HepG2 (cell line): ENCODE measurements around the gene HSF4. TPM values are rescaled to one million over a fixed set of nuclear protein-coding genes. Genes with fewer than 3 reads are reported as not detected.

Source experiments
- ARID2 ChIP-seq: sonication (generic); formaldehyde crosslinking; IDR thresholded peaks from 2 replicates; pipeline ENCODE4 v1.8.1; 2022; ENCODE audit warnings: mild to moderate bottlenecking, missing genetic modification reagents, borderline replicate concordance
- DZIP1 ChIP-seq: sonication (generic); formaldehyde crosslinking; IDR thresholded peaks from 2 replicates; pipeline ENCODE4 v1.5.0; 2020; ENCODE audit warnings: mild to moderate bottlenecking, missing genetic modification reagents
- FOSL1 ChIP-seq: sonication (generic); formaldehyde crosslinking; IDR thresholded peaks from 2 replicates; pipeline ENCODE4 v1.9.0; 2021; ENCODE audit warnings: missing genetic modification reagents, borderline replicate concordance
- FOXC1 ChIP-seq: sonication (generic); formaldehyde crosslinking; IDR thresholded peaks from 2 replicates; pipeline ENCODE4 v1.8.0; 2022; ENCODE audit warnings: mild to moderate bottlenecking, missing genetic modification reagents, borderline replicate concordance
- HNF1B ChIP-seq: sonication (generic); formaldehyde crosslinking; IDR thresholded peaks from 2 replicates; pipeline ENCODE4 v1.5.1; 2020; ENCODE audit warnings: mild to moderate bottlenecking, moderate library complexity, missing genetic modification reagents
- HNRNPH1 ChIP-seq: fragments of 200-400 bp; formaldehyde crosslinking; optimal IDR thresholded peaks from 2 replicates; pipeline ENCODE3; 2017; ENCODE audit warnings: mild to moderate bottlenecking, low read depth, low read length
- IKZF4 ChIP-seq: sonication (generic); formaldehyde crosslinking; IDR thresholded peaks from 2 replicates; pipeline ENCODE4 v1.5.1; 2020; ENCODE audit warnings: borderline replicate concordance, mild to moderate bottlenecking, low read depth, missing genetic modification reagents; ENCODE audit errors: not compliant biosample characterization
- MLX ChIP-seq: IDR thresholded peaks from 2 replicates; pipeline ENCODE4 v1.6.1; 2016
- NAIF1 ChIP-seq: sonication (generic); formaldehyde crosslinking; IDR thresholded peaks from 2 replicates; pipeline ENCODE4 v1.5.0; 2020; ENCODE audit warnings: mild to moderate bottlenecking, missing genetic modification reagents, borderline replicate concordance
- PREB ChIP-seq: sonication (generic); formaldehyde crosslinking; IDR thresholded peaks from 2 replicates; pipeline ENCODE4 v1.4.0; 2020; ENCODE audit warnings: missing genetic modification reagents
- RAD51 ChIP-seq: fragments of 450-650 bp; IDR thresholded peaks from 2 replicates; pipeline ENCODE4 v1.6.1; 2016; ENCODE audit warnings: borderline replicate concordance
- RARG ChIP-seq: sonication (generic); formaldehyde crosslinking; IDR thresholded peaks from 2 replicates; pipeline ENCODE4 v1.4.0; 2020; ENCODE audit warnings: low read depth, mild to moderate bottlenecking, missing genetic modification reagents
- XRCC5 ChIP-seq: fragments of 200-400 bp; formaldehyde crosslinking; optimal IDR thresholded peaks from 2 replicates; pipeline ENCODE3; 2017; ENCODE audit warnings: mild to moderate bottlenecking, low read length
- ZC3H4 ChIP-seq: sonication (generic); formaldehyde crosslinking; IDR thresholded peaks from 2 replicates; pipeline ENCODE4 v1.4.0; 2020; ENCODE audit warnings: missing genetic modification reagents, borderline replicate concordance
- ZFP1 ChIP-seq: IDR thresholded peaks from 2 replicates; pipeline ENCODE4 v1.6.1; 2016
- ZFY ChIP-seq: sonication (generic); formaldehyde crosslinking; IDR thresholded peaks from 2 replicates; pipeline ENCODE4 v1.4.0; 2020; ENCODE audit warnings: missing genetic modification reagents
- ZNF333 ChIP-seq: sonication (generic); formaldehyde crosslinking; IDR thresholded peaks from 2 replicates; pipeline ENCODE4 v1.4.0; 2020; ENCODE audit warnings: mild to moderate bottlenecking, missing genetic modification reagents, borderline replicate concordance
- ZNF430 ChIP-seq: sonication (generic); formaldehyde crosslinking; IDR thresholded peaks from 2 replicates; pipeline ENCODE4 v1.9.0; 2021; ENCODE audit warnings: mild to moderate bottlenecking, missing genetic modification reagents
- ZNF850 ChIP-seq: sonication (generic); formaldehyde crosslinking; conservative IDR thresholded peaks from 2 replicates; pipeline ENCODE4 v1.9.0; 2021; ENCODE audit warnings: mild to moderate bottlenecking, missing genetic modification reagents
- polyA plus RNA-seq, 8 experiments: library from polyadenylated mRNA; depleted of rRNA in 3 of 8; stranded (reverse) in 7 of 8; unstranded in 1 of 8; fragments of >200 nt; fragmentation: Illumina TruSeq in 4 of 8; extraction: Trizol in 4 of 8; gene quantifications; 2 replicates each; pipeline versions ENCODE4 v1.2.1 to v1.2.3, GENCODE V29; 2011 to 2016; ENCODE audit warnings: low read depth in 4 of 8, missing spikeins in 1 of 8, mixed read lengths in 1 of 8; ENCODE audit not compliant: insufficient read depth in 1 of 8
- total RNA-seq, 5 experiments: library from RNA; depleted of rRNA; stranded (reverse); fragments of >200 nt; fragmentation: Illumina TruSeq; extraction: Trizol; gene quantifications; 2 replicates each; pipeline ENCODE4 v1.2.3, GENCODE V29; 2016; ENCODE audit warnings: low read depth in 1 of 5
- TF ChIP-seq, protein P1 (sequence below): sonication (generic); formaldehyde crosslinking; IDR thresholded peaks from 2 replicates; pipeline ENCODE4 v1.4.0; 2020; ENCODE audit warnings: missing genetic modification reagents

The HSF4 gene
- total and polyA plus RNA-seq, 2 of the 13 experiments (the other 11 are each of a cell fraction or from before 2014, with no cell fraction given), result 3.5 to 16.9 TPM

- TF ChIP-seq NAIF1, result no peak; the same call in 1 of the 2 replicates
- TF ChIP-seq, protein P1, sequence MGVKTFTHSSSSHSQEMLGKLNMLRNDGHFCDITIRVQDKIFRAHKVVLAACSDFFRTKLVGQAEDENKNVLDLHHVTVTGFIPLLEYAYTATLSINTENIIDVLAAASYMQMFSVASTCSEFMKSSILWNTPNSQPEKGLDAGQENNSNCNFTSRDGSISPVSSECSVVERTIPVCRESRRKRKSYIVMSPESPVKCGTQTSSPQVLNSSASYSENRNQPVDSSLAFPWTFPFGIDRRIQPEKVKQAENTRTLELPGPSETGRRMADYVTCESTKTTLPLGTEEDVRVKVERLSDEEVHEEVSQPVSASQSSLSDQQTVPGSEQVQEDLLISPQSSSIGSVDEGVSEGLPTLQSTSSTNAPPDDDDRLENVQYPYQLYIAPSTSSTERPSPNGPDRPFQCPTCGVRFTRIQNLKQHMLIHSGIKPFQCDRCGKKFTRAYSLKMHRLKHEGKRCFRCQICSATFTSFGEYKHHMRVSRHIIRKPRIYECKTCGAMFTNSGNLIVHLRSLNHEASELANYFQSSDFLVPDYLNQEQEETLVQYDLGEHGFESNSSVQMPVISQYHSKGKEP (CRISPR knock-in tag), result no peak
- no peak for TF ChIP-seq ZNF850
- peak; percentile 90 for TF ChIP-seq IKZF4 (CRISPR knock-in tag)
- TF ChIP-seq XRCC5, result peak; percentile 86
- no peak for TF ChIP-seq FOSL1 (CRISPR knock-in tag)
- TF ChIP-seq ZFP1 (CRISPR knock-in tag), result no peak
- TF ChIP-seq ZC3H4 (CRISPR knock-in tag), result no peak
- TF ChIP-seq ZFY (CRISPR knock-in tag), result peak; percentile 81
- peak; percentile 82 for TF ChIP-seq FOXC1 (CRISPR knock-in tag)
- TF ChIP-seq RARG (CRISPR knock-in tag), result no peak
- peak; percentile 80; the same call in 1 of the 2 replicates for TF ChIP-seq HNF1B
- peak; percentile 61; the same call in 1 of the 2 replicates for TF ChIP-seq ZNF430 (CRISPR knock-in tag)
- TF ChIP-seq MLX, result peak; percentile 68; the same call in 1 of the 2 replicates
- TF ChIP-seq DZIP1 (CRISPR knock-in tag), result peak; percentile 89
- TF ChIP-seq ZNF333 (CRISPR knock-in tag), result peak; percentile 66
- no peak for TF ChIP-seq PREB (CRISPR knock-in tag)
- TF ChIP-seq ARID2 (CRISPR knock-in tag), result peak; percentile 98
- TF ChIP-seq HNRNPH1, result no peak
- TF ChIP-seq RAD51, result no peak
Measured at GRCh38 chr16:67173808-67174705, 9.5 kb downstream of the HSF4 start (continued).
